K562 (cell line): ENCODE data around the gene JUND. TPM values are rescaled to one million over a fixed set of nuclear protein-coding genes. Genes with fewer than 3 reads are reported as not detected.

Experiments
- CAMTA2 ChIP-seq: fragments of 250-450 bp; sonication (Bioruptor Pico); conservative IDR thresholded peaks from 2 replicates; pipeline ENCODE4 v1.5.1; 2022
- CBFB ChIP-seq: sonication (generic); formaldehyde crosslinking; IDR thresholded peaks from 2 replicates; pipeline ENCODE4 v1.4.0; 2020; ENCODE audit warnings: mild to moderate bottlenecking, missing genetic modification reagents
- EWSR1 ChIP-seq: fragments of 450-650 bp; IDR thresholded peaks from 2 replicates; pipeline ENCODE4 v1.6.1; 2018; ENCODE audit warnings: borderline replicate concordance, mild to moderate bottlenecking, low read depth, moderate library complexity; ENCODE audit not compliant: partially characterized antibody
- HDAC2 ChIP-seq: fragments of 450-650 bp; IDR thresholded peaks from 2 replicates; pipeline ENCODE4 v1.6.1; 2016; ENCODE audit warnings: mild to moderate bottlenecking
- MCM3 ChIP-seq: fragments of 450-650 bp; IDR thresholded peaks from 2 replicates; pipeline ENCODE4 v1.6.1; 2016
- NCOA6 ChIP-seq: fragments of 450-650 bp; IDR thresholded peaks from 2 replicates; pipeline ENCODE4 v1.6.1; 2017; ENCODE audit warnings: mild to moderate bottlenecking
- POLR2B ChIP-seq: fragments of 450-650 bp; IDR thresholded peaks from 2 replicates; pipeline ENCODE4 v1.6.1; 2018; ENCODE audit warnings: low read depth; ENCODE audit not compliant: partially characterized antibody
- PRPF4 ChIP-seq: fragments of 200-400 bp; formaldehyde crosslinking; IDR thresholded peaks from one replicate; pipeline ENCODE4 v1.6.1; 2017; ENCODE audit warnings: low read length, low read depth, mild to moderate bottlenecking; ENCODE audit not compliant: insufficient read depth, poor library complexity, severe bottlenecking
- RBM15 ChIP-seq: fragments of 200-400 bp; formaldehyde crosslinking; IDR thresholded peaks from 2 replicates; pipeline ENCODE4 v1.6.1; 2018; ENCODE audit warnings: mild to moderate bottlenecking, low read length, moderate library complexity; ENCODE audit not compliant: insufficient read depth
- RBM34 ChIP-seq: fragments of 200-400 bp; formaldehyde crosslinking; IDR thresholded peaks from 2 replicates; pipeline ENCODE4 v1.6.1; 2018; ENCODE audit warnings: low read length, borderline replicate concordance; ENCODE audit not compliant: insufficient read depth
- RFX5 ChIP-seq: IDR thresholded peaks from 2 replicates; pipeline ENCODE4 v1.6.1; 2011; ENCODE audit warnings: low read depth, mild to moderate bottlenecking, improper control_type of control experiment, low read length
- TRIM24 ChIP-seq, 2 experiments: fragments of 450-650 bp; IDR thresholded peaks; 2 replicates each; pipeline ENCODE4 v1.6.1; 2016
- ZKSCAN8 ChIP-seq: fragments of 200-800 bp; sonication (Bioruptor generic); IDR thresholded peaks from 2 replicates; pipeline ENCODE4 v1.6.1; 2016; ENCODE audit warnings: missing genetic modification characterization, missing compliant biosample characterization
- ZNF174 ChIP-seq: fragments of 250-450 bp; sonication (Bioruptor Pico); IDR thresholded peaks from 2 replicates; pipeline ENCODE4 v1.4.0; 2020; ENCODE audit warnings: mild to moderate bottlenecking
- ZNF75A ChIP-seq: fragments of 450-650 bp; formaldehyde crosslinking; IDR thresholded peaks from 2 replicates; pipeline ENCODE4 v1.4.0; 2020; ENCODE audit warnings: mild to moderate bottlenecking
- polyA plus RNA-seq, 8 experiments: library from polyadenylated mRNA; depleted of rRNA in 4 of 8; stranded (reverse) in 5 of 8; unstranded in 3 of 8; fragments of >200 nt; fragmentation: Nextera tagmentation in 2 of 8; fragmentation: Illumina TruSeq in 1 of 8; extraction: Ambion mirVana in 2 of 8; extraction: Trizol in 1 of 8; gene quantifications; 2 replicates each; pipeline versions ENCODE4 v1.2.1 to v1.2.3, GENCODE V29; 2011 to 2014; ENCODE audit warnings: inconsistent platforms in 1 of 8, missing spikeins in 1 of 8
- total RNA-seq, 7 experiments: library from RNA; depleted of rRNA in 6 of 7; stranded (reverse); fragments of >200 nt in 6 of 7; fragmentation: Illumina TruSeq in 2 of 7; extraction: Trizol in 2 of 7; gene quantifications; 2 replicates each; pipeline versions ENCODE4 v1.2.1 to v1.2.3, GENCODE V29; 2011 to 2021; ENCODE audit warnings: low replicate concordance in 1 of 7
- TF ChIP-seq, protein P1 (sequence below): fragments of 250-450 bp; sonication (Bioruptor Pico); IDR thresholded peaks from 2 replicates; pipeline ENCODE4 v1.5.0; 2021; ENCODE audit warnings: mild to moderate bottlenecking, moderate library complexity
- TF ChIP-seq, protein P2 (sequence below): sonication (generic); formaldehyde crosslinking; IDR thresholded peaks from 2 replicates; pipeline ENCODE4 v1.8.1; 2023; ENCODE audit warnings: mild to moderate bottlenecking, missing genetic modification reagents
- TF ChIP-seq, protein P3 (sequence below): fragments of 250-450 bp; sonication (Bioruptor Pico); IDR thresholded peaks from 2 replicates; pipeline ENCODE4 v1.4.0; 2020; ENCODE audit warnings: mild to moderate bottlenecking, moderate library complexity
- TF ChIP-seq, protein P4 (sequence below): fragments of 450-650 bp; formaldehyde crosslinking; conservative IDR thresholded peaks from 2 replicates; pipeline ENCODE4 v1.4.0; 2022; ENCODE audit warnings: mild to moderate bottlenecking, missing genetic modification characterization

The JUND gene
- total and polyA plus RNA-seq, 9 of the 15 experiments (the other 6 are each of a cell fraction or from before 2014, with no cell fraction given) = 6.4 to 286 (median 42.3) TPM

DNA sequence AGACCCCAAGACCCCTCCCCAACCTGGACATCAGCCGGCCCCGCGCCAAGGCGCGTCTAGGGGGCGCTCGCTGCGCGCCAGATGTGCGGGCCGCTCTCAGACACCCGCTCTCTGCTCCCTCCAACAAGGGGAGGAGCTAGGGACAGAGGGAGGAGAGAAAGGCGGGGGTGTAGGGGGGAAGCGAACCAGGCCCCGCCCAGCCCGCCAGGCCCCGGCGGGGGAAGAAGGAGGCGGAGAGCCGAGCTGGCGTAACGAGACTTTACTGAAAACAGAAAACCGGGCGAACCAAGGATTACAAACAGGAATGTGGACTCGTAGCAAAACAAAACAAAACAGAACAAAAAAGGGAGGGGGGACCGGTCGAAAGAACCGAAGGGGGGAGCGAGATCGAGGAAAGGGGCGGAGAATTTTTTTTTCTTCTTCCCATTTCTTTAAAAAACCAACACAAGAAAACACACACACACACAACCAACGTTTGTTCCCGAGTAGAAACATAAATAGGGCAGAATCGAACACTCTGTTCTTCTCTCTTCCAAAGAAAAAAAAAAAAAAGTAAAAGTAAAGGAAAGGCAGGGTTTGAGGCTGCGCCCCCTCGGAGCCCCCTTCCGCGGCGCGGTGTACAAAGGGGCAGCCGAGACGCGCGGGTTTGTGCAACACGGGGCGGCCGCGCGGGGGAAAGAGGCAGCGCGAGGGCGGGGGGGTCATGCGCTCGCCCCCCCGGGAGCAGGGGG, 1.7 kb downstream of the JUND start (continued):
- TF ChIP-seq RFX5 (no peak), RBM15 (peak; percentile 85; the same call in 1 of the 2 replicates), EWSR1 (no peak), ZKSCAN8 (no peak), PRPF4 (no peak), HDAC2 (peak; percentile 55; the same call in 1 of the 2 replicates), TRIM24 (IDR thresholded peaks at IDR 0.05) (no peak), MCM3 (no peak), CAMTA2 (CRISPR knock-in tag) (no peak), CBFB (CRISPR knock-in tag) (no peak), ZNF174 (CRISPR knock-in tag) (no peak), NCOA6 (no peak), RBM34 (no peak), POLR2B (peak; percentile 91), ZNF75A (CRISPR knock-in tag) (no peak)
- TF ChIP-seq, protein P1, sequence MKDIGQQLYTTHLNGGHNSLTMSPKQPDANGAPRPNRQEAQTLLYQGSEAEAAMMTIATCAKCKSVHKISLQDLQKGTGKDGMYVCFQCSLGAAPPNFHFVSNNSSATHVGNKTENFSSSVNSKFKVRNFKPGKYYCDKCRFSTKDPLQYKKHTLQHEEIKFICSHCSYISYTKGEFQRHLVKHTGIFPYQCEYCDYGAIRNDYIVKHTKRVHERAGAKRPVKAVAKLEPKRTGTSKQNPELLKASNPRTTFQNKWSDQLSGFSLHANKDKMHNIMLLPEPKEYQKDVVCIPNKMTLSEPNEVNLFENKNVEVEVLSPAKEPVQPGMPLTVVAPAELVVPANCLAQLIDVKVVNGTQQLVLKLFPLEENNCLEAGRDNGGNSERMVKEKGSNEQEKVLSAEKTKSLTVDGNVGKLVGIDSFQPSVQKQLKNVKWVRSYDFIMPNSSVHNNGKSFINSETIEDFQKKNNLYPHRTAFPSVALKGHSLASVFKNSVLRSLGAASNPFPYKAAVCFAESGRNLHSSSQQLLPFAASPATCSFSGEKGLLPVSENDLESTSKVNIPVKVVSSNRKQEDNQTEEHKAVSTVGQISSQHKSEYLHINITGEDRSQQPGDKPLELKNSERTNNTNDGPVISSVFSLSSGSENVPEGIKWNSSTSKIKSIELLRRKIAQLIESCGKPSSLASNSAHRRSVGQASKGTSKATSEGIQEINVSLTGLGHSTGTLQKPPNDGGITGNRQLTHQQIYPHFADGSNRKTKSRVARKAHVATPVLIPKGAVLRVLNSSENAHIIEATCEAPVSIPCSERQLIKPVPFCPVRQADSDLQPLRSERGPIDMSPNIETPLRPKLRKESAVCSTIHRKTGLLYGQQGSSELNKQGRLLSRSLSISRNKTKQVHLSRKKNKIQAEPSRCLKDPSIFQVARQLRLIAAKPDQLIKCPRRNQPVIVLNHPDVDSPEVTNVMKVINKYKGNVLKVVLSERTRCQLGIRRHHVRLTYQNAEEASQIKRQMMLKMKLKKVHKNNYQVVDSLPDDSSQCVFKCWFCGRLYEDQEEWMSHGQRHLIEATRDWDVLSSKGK (CRISPR knock-in tag) = no peak
- TF ChIP-seq, protein P2, sequence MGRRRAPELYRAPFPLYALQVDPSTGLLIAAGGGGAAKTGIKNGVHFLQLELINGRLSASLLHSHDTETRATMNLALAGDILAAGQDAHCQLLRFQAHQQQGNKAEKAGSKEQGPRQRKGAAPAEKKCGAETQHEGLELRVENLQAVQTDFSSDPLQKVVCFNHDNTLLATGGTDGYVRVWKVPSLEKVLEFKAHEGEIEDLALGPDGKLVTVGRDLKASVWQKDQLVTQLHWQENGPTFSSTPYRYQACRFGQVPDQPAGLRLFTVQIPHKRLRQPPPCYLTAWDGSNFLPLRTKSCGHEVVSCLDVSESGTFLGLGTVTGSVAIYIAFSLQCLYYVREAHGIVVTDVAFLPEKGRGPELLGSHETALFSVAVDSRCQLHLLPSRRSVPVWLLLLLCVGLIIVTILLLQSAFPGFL = no peak
- TF ChIP-seq, protein P3, sequence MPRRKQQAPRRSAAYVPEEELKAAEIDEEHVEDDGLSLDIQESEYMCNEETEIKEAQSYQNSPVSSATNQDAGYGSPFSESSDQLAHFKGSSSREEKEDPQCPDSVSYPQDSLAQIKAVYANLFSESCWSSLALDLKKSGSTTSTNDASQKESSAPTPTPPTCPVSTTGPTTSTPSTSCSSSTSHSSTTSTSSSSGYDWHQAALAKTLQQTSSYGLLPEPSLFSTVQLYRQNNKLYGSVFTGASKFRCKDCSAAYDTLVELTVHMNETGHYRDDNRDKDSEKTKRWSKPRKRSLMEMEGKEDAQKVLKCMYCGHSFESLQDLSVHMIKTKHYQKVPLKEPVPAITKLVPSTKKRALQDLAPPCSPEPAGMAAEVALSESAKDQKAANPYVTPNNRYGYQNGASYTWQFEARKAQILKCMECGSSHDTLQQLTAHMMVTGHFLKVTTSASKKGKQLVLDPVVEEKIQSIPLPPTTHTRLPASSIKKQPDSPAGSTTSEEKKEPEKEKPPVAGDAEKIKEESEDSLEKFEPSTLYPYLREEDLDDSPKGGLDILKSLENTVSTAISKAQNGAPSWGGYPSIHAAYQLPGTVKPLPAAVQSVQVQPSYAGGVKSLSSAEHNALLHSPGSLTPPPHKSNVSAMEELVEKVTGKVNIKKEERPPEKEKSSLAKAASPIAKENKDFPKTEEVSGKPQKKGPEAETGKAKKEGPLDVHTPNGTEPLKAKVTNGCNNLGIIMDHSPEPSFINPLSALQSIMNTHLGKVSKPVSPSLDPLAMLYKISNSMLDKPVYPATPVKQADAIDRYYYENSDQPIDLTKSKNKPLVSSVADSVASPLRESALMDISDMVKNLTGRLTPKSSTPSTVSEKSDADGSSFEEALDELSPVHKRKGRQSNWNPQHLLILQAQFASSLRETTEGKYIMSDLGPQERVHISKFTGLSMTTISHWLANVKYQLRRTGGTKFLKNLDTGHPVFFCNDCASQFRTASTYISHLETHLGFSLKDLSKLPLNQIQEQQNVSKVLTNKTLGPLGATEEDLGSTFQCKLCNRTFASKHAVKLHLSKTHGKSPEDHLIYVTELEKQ (CRISPR knock-in tag) = no peak
- TF ChIP-seq, protein P4, sequence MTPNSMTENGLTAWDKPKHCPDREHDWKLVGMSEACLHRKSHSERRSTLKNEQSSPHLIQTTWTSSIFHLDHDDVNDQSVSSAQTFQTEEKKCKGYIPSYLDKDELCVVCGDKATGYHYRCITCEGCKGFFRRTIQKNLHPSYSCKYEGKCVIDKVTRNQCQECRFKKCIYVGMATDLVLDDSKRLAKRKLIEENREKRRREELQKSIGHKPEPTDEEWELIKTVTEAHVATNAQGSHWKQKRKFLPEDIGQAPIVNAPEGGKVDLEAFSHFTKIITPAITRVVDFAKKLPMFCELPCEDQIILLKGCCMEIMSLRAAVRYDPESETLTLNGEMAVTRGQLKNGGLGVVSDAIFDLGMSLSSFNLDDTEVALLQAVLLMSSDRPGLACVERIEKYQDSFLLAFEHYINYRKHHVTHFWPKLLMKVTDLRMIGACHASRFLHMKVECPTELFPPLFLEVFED (CRISPR knock-in tag) = no peak; the same call in 1 of the 2 replicates
